Measurements from ENCODE around the gene GFRA1. TPM values are rescaled to one million over a fixed set of nuclear protein-coding genes. Genes with fewer than 3 reads are reported as not detected.

Gene GFRA1
- total RNA-seq, 1 experiment from 2014 or later, result 0.30 TPM

DNA sequence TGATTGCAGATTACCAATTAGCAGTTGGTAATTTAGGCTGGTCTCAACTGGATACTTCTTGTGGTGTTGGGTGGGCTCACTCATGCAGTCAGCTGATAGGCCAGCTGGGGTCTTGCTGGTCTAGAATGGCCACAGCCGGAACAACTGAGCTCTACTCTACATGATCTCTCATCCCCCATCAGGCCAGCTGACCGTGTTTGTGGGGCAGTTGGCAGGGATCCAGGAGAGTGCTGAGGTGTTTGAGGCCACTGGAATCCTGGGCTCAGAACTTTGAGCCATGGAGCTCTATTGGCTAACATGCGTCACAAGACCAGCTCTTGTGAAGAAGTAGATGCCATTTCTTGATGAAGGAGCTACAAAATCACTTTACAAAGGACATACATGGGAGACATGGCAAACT is 242.4 kb downstream of the GFRA1 start:
- H3K4me3 ChIP-seq (replicated peaks in 1 of 2; ENCODE audit: low read depth in 1 of 2, low read length in 2 of 2), result no peak overlapping the region
- no peaks in the 10 kb centered on the region for H3K27me3 ChIP-seq (ENCODE audit: insufficient read depth, low read length)
- TF ChIP-seq EZH2 (IDR thresholded peaks at IDR 0.05) (no peak), POLR2A (IDR thresholded peaks at IDR 0.05; ENCODE audit: borderline replicate concordance, extremely low read depth, insufficient read depth, insufficient read length) (no peak), FOSL1 (IDR thresholded peaks at IDR 0.05; ENCODE audit: low read depth) (no peak), CBX3 (IDR thresholded peaks at IDR 0.05; ENCODE audit: low read depth) (no peak), SRF (IDR thresholded peaks at IDR 0.05; ENCODE audit: low read depth) (no peak), ZFX (IDR thresholded peaks at IDR 0.05) (no peak), YY1 (IDR thresholded peaks at IDR 0.05; ENCODE audit: extremely low read depth, insufficient replicate concordance, low read depth, low read length) (no peak), RAD21 (IDR thresholded peaks at IDR 0.05; ENCODE audit: low read depth) (no peak), JUND (IDR thresholded peaks at IDR 0.05) (no peak)
- TF ChIP-seq, protein P1, sequence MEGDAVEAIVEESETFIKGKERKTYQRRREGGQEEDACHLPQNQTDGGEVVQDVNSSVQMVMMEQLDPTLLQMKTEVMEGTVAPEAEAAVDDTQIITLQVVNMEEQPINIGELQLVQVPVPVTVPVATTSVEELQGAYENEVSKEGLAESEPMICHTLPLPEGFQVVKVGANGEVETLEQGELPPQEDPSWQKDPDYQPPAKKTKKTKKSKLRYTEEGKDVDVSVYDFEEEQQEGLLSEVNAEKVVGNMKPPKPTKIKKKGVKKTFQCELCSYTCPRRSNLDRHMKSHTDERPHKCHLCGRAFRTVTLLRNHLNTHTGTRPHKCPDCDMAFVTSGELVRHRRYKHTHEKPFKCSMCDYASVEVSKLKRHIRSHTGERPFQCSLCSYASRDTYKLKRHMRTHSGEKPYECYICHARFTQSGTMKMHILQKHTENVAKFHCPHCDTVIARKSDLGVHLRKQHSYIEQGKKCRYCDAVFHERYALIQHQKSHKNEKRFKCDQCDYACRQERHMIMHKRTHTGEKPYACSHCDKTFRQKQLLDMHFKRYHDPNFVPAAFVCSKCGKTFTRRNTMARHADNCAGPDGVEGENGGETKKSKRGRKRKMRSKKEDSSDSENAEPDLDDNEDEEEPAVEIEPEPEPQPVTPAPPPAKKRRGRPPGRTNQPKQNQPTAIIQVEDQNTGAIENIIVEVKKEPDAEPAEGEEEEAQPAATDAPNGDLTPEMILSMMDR (IDR thresholded peaks at IDR 0.05 in 2 of 3, conservative IDR thresholded peaks at IDR 0.05 in 1 of 3; ENCODE audit: borderline replicate concordance in 1 of 3, insufficient read depth in 1 of 3, low read depth in 2 of 3, low read length in 2 of 3), result no peak
- H3K79me2 ChIP-seq (ENCODE audit: insufficient read depth, low read length), result no peaks in the 10 kb centered on the region
- ChIA-PET RAD21 (ENCODE audit: low non-redundant PET in 1 of 2, low total read pairs in 2 of 2, uncharacterized antibody in 2 of 2, unreplicated experiment in 2 of 2) (no interaction called here), POLR2A (no interaction called here), CTCF (no interaction called here)
- H2AFZ ChIP-seq (ENCODE audit: low read depth, low read length, poor library complexity, severe bottlenecking), result no peak overlapping the region
- H4K20me1 ChIP-seq (ENCODE audit: insufficient read depth), result no peaks in the 10 kb centered on the region
- DNase-seq (ENCODE audit: low read depth, low spot score) (no peak), ATAC-seq (no peak)
- no peaks in the 10 kb centered on the region for H3K9me3 ChIP-seq (ENCODE audit: control insufficient read depth in 1 of 2, insufficient read depth in 1 of 2, low read depth in 1 of 2, low read length in 2 of 2)
- intact Hi-C loops (cut with micrococcal nuclease), result no loop called here
- H3K9me2 ChIP-seq (ENCODE audit: insufficient read depth), result no peaks in the 10 kb centered on the region
- H3K4me1 ChIP-seq (ENCODE audit: control insufficient read depth in 1 of 2, insufficient read depth in 2 of 2, low read length in 2 of 2), result no peaks in the 10 kb centered on the region
- H3K4me2 ChIP-seq (ENCODE audit: low read length), result no peak overlapping the region
- H3K27ac ChIP-seq (ENCODE audit: low read depth, low read length), result no peak overlapping the region
- H3K36me3 ChIP-seq (ENCODE audit: control insufficient read depth in 1 of 2, insufficient read depth in 2 of 2, low read length in 2 of 2), result no peaks in the 10 kb centered on the region
- H3K9ac ChIP-seq (ENCODE audit: low read length), result no peak overlapping the region
- no TSS peak for BruUV-seq (replicated peaks)

DNA sequence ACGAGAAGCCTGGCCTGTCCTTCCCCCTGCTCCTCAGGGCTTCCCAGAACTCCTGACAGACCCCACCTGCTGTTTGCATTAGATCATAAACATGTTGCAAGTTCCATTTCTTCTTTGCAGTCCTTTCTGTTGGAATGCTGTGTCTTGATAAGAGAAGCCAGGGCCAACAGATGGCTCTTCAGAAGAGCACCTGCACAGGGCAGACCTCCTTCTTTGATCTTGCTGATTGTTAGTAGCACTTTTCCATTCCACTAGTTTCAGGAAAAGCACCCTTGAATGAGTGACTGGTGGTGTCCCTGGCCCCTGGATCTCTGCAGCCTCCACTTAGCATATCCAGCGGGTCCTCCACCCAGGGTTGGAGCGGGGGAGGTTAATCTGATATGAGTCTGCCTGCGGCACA is 243.2 kb downstream of the GFRA1 start:
- ChIA-PET CTCF (no interaction called here), RAD21 (ENCODE audit: low non-redundant PET in 1 of 2, low total read pairs in 2 of 2, uncharacterized antibody in 2 of 2, unreplicated experiment in 2 of 2) (no interaction called here), POLR2A (no interaction called here)
- ATAC-seq (no peak), DNase-seq (ENCODE audit: low read depth, low spot score) (no peak)
- Histone ChIP-seq H3K4me2 (ENCODE audit: low read length) (no peak overlapping the region), H2AFZ (ENCODE audit: low read depth, low read length, poor library complexity, severe bottlenecking) (no peak overlapping the region), H3K4me1 (ENCODE audit: control insufficient read depth in 1 of 2, insufficient read depth in 2 of 2, low read length in 2 of 2) (no peaks in the 10 kb centered on the region), H3K9me3 (ENCODE audit: control insufficient read depth in 1 of 2, insufficient read depth in 1 of 2, low read depth in 1 of 2, low read length in 2 of 2) (no peaks in the 10 kb centered on the region), H4K20me1 (ENCODE audit: insufficient read depth) (no peaks in the 10 kb centered on the region), H3K36me3 (ENCODE audit: control insufficient read depth in 1 of 2, insufficient read depth in 2 of 2, low read length in 2 of 2) (no peaks in the 10 kb centered on the region), H3K9ac (ENCODE audit: low read length) (no peak overlapping the region), H3K27ac (ENCODE audit: low read depth, low read length) (no peak overlapping the region), H3K27me3 (ENCODE audit: insufficient read depth, low read length) (no peaks in the 10 kb centered on the region), H3K9me2 (ENCODE audit: insufficient read depth) (no peaks in the 10 kb centered on the region), H3K4me3 (replicated peaks in 1 of 2; ENCODE audit: low read depth in 1 of 2, low read length in 2 of 2) (no peak overlapping the region), H3K79me2 (ENCODE audit: insufficient read depth, low read length) (no peaks in the 10 kb centered on the region)
- no TSS peak for BruUV-seq (replicated peaks)
- intact Hi-C loops (cut with micrococcal nuclease), result no loop called here
- TF ChIP-seq RAD21 (IDR thresholded peaks at IDR 0.05; ENCODE audit: low read depth), result no peak
- no peak for TF ChIP-seq EGR1 (IDR thresholded peaks at IDR 0.05; ENCODE audit: low read depth)
- TF ChIP-seq, protein P2, sequence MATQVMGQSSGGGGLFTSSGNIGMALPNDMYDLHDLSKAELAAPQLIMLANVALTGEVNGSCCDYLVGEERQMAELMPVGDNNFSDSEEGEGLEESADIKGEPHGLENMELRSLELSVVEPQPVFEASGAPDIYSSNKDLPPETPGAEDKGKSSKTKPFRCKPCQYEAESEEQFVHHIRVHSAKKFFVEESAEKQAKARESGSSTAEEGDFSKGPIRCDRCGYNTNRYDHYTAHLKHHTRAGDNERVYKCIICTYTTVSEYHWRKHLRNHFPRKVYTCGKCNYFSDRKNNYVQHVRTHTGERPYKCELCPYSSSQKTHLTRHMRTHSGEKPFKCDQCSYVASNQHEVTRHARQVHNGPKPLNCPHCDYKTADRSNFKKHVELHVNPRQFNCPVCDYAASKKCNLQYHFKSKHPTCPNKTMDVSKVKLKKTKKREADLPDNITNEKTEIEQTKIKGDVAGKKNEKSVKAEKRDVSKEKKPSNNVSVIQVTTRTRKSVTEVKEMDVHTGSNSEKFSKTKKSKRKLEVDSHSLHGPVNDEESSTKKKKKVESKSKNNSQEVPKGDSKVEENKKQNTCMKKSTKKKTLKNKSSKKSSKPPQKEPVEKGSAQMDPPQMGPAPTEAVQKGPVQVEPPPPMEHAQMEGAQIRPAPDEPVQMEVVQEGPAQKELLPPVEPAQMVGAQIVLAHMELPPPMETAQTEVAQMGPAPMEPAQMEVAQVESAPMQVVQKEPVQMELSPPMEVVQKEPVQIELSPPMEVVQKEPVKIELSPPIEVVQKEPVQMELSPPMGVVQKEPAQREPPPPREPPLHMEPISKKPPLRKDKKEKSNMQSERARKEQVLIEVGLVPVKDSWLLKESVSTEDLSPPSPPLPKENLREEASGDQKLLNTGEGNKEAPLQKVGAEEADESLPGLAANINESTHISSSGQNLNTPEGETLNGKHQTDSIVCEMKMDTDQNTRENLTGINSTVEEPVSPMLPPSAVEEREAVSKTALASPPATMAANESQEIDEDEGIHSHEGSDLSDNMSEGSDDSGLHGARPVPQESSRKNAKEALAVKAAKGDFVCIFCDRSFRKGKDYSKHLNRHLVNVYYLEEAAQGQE (IDR thresholded peaks at IDR 0.05; ENCODE audit: low read depth), result no peak
- no peak for TF ChIP-seq CEBPB (IDR thresholded peaks at IDR 0.05; ENCODE audit: low read depth)
- TF ChIP-seq ELF1 (IDR thresholded peaks at IDR 0.05; ENCODE audit: borderline replicate concordance, low read depth), result no peak
- TF ChIP-seq, protein P3, sequence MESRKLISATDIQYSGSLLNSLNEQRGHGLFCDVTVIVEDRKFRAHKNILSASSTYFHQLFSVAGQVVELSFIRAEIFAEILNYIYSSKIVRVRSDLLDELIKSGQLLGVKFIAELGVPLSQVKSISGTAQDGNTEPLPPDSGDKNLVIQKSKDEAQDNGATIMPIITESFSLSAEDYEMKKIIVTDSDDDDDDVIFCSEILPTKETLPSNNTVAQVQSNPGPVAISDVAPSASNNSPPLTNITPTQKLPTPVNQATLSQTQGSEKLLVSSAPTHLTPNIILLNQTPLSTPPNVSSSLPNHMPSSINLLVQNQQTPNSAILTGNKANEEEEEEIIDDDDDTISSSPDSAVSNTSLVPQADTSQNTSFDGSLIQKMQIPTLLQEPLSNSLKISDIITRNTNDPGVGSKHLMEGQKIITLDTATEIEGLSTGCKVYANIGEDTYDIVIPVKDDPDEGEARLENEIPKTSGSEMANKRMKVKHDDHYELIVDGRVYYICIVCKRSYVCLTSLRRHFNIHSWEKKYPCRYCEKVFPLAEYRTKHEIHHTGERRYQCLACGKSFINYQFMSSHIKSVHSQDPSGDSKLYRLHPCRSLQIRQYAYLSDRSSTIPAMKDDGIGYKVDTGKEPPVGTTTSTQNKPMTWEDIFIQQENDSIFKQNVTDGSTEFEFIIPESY (IDR thresholded peaks at IDR 0.05; ENCODE audit: extremely low read depth, insufficient replicate concordance, low read length), result no peak
- TF ChIP-seq CBX3 (IDR thresholded peaks at IDR 0.05; ENCODE audit: low read depth), result no peak
- TF ChIP-seq FOSL1 (IDR thresholded peaks at IDR 0.05; ENCODE audit: low read depth), result no peak
